ENCODE results near the gene DOK7.
A peak's percentile ranks its signal among the peaks of the same experiment; 100 is the strongest.

The DOK7 gene

GRCh38 chr4:3427706-3428446 lies 35.2 kb upstream of the DOK7 start:
- DNase-seq (ENCODE audit: low spot score): no peak

DNA sequence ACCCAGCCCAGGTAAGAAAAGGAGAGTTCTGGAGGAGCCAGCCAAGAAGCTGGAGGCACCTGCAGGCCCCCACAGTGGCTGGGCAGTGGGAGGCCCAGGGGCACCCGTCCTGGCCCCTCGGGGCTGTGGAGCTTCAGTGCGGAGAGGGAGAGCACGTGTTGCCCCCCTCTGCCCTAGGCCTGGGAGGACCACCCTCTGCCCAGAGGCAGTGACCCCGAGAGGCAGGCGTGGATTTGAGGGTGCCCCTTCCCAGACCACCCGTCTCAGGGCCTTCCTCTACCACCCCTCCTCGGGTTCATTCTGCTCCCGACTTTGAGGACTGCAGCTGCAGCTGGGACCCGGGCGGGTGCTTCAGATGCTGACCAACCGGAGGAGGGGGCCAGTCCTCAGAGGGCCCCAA lies 33.5 kb upstream of the DOK7 start:
- DNase-seq (ENCODE audit: low spot score): no peak

- DNase-seq (ENCODE audit: low spot score): no peak
Measured at GRCh38 chr4:3430524-3430923, 32.6 kb upstream of the DOK7 start.

DNA sequence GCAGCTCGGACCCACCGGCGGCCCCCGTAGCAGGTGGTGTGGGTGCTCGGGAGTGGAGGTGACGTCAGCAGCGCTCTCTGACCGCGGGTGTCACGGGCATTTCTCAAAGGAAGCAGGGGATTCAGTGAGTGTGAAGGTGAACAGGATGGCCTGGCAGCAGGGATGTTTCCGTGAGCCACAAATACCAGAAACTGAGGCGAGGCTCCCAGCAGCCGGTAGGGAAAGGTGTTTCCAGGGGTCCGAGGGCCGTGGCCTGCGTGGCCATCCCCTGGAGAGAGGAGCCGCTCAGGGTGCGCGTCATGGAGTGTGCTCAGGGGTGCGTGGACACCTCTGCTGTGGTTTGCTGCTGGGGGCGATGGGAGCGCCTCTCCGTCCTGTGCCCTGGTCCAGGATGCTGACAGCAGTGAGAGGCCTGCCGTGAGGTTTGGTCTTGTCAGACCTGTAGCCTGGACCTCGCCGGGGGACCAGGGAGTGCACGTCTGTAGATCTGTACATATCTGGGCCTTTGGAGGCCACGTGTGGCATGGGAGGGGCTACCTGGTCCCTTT lies 31.6 kb upstream of the DOK7 start:
- no peak for DNase-seq (ENCODE audit: low spot score)

DNA sequence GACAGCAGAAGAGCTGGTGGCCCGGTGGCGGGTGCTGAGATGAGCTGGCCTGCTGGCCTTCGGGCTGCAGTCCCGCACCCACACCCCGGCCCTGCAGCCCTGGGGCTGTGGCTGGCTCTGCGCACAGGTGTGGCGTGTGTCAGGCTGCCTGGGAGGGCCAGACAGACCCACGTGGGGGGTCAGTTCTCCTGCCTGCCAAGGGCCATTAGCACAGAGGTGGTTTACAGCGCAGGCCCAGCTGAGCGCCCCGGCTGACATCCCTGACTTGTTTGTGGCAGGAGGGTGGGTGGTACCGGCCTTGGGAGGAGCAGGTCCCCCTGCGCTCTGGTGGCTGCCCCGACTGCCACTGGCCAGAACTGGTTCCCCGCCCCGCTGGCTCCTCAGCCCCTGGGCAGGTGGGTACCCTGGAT lies 30.7 kb upstream of the DOK7 start:
- no peak for DNase-seq (ENCODE audit: low spot score)

- no peak for DNase-seq (ENCODE audit: low spot score)
Measured at GRCh38 chr4:3433138-3433869, 29.8 kb upstream of the DOK7 start.

DNA sequence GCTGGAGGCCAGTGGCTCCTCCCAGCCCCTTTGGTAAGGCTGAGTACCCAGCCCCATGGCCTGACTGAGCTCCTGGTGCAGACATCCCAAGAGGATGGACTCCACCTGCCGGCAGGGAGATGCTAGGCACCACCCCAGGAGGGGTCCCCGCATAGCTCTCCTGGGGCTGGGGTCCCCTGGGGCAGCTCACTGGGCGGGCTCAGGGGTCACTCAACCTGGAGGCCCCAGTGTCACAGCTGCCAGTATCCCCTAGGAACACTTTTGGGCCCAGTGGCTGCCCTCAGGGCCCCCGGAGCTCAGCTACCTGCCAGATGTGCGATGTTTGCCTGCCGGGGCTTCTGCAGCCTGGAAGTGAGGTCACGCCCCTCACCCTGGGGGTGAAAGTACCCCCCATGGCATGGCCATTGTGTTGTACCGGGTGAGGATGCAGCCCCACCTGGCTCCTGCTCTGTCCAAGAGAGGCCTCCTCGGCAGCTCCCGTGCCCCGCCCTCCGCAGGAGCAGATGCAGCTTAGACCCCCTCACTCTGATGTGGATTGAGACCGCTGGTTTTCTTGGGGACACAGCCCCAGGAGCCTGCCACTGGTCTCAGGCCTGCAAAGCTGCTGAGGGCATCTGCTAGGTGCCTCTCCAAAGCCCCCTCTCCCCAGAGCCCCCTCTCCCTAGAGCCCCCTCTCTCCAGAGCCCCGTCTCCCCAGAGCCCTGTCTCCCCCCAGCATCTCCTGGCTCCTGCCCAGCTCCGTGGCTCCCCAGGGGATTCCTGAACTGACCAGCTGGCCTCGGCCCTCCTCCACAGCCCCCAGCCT lies 28.0 kb upstream of the DOK7 start:
- no peak for DNase-seq (ENCODE audit: low spot score)

GRCh38 chr4:3435686-3435956 lies 27.5 kb upstream of the DOK7 start:
- no peak for DNase-seq (ENCODE audit: low spot score)

DNA sequence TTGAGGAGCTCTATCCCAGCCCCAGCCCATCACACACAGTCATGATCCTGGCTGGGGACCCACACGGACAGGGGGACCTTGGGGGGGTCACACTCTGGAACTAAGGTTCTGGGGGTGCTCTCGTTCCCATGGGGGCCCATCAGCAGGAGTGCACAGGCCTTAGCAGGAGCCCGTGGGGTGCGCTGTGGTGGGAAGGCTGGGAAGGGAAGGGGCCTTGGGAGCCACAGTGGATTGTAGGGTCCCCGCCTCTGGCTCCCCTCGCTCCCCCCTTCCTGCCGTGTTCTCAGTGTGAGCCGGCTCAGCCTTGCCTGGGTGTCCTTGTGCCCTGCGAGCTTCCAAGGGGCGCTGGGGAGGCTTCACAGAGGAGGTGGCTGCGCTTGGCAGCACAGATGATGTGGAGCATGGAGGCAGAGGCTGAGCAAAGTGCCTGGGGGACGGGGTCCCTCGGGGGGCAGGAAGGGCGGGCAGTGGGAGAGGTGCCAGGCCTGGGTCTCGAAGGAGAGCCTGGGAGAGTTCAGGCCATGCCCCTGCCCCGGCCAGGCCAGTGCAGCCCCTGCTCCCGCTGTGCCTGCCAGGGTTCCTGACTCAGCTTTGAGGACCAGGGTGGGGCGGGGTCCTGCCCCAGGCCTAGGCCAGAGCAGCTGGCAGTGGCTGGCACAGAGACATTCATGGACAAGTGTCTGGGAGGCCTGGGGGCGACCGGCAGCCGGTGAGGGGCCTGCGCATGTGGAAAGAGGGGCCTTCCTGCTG lies 26.9 kb upstream of the DOK7 start:
- no peak for DNase-seq (ENCODE audit: low spot score)

DNA sequence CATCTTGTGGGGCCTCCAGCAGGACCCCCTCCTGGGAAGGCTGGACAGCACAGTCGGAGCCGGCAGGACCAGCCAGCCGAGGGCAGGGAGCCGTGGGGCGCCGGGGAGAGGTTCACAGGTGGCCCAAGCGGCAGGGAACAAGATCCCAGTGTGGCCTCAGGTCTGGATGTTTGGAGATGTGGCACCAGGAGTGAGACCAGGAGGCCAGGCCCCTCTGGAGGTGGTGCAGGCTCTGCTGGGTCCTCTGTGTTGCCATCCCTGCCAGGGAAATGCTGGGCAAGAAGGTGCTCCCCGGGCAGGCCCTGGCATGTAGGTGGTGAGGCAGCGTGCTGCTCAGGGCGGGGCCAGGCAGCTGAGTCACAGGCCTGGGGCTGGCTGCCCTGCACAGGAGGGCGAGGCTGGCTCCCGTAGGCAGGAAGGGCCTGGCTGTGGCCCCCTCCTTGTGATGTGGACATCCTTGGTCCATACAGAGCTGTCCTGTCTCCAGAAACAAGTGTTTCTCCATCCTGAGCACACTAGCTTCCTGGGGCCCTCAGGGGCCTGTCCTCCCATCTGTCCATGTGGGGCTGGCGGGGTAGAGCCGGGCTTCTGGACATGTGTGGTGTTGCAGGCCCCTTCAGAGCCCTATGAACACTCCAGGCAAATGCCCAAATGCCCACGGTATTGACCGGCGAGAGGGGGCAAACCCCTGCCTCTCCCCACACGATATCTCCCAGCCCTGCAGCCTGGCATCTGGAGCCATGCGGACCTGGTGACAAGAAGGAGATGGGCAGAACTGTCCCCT lies 26.1 kb upstream of the DOK7 start:
- peak; percentile 90 for DNase-seq (ENCODE audit: low spot score)

- no peak for DNase-seq (ENCODE audit: low spot score)
Measured at GRCh38 chr4:3437582-3437936, 25.5 kb upstream of the DOK7 start.

DNA sequence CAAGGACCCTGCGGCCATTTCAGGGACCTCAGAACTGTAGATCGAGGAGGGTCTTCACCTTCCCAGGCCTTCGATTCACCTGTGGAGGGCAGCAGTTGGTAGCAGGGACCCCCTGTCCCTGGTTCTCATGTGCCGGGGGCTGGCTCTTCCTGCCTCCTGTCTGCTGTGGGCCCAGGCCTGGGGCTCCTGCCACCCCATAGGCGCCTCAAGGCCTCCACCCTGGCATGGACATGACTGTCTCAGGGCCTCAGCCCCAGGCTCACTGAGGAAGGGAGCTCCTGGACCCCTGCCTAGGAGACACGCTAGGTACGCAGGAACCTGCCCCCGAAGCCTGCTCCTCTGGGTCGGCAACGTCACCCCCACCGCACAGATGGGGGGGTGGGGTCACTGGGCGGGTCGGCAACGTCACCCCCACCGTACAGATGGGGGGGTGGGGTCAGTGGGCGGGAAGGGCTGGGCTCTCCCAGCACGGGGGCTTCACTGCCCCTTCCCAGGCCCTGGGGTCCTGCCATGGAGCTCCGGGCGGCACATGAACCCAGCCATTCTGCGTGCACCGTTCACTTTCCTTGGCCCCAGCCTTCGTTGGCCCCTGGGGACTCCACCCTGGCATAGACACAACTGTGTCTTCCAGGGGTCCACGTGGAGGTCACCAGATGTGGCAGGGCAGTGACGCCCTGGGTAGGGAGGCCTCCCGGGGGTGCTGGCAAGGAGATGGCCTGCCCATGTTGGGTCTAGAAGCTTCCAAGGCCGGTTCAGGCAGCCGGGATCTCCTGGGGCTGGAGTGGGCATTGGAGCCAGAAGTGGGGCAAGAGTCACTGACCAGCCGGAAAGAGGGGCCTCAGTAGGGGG lies 24.9 kb upstream of the DOK7 start:
- DNase-seq (ENCODE audit: low spot score): no peak

DNA sequence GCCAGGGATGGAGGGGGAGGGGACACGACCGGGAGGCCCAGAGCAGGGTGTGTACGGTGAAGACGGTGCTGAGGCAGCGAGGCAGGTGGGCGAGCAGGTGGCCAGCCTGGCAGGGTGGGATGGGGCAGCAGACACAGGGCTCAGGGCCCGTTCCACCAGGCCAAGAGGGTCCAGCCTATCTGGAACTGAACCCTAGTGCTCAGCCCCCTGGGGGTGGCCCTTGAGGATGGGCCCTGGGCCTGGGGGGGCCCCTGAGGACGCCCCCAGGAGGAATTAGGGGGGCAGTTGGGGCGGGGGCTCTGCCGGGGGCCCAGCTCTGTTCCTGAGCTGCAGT lies 24.3 kb upstream of the DOK7 start:
- no peak for DNase-seq (ENCODE audit: low spot score)

DNA sequence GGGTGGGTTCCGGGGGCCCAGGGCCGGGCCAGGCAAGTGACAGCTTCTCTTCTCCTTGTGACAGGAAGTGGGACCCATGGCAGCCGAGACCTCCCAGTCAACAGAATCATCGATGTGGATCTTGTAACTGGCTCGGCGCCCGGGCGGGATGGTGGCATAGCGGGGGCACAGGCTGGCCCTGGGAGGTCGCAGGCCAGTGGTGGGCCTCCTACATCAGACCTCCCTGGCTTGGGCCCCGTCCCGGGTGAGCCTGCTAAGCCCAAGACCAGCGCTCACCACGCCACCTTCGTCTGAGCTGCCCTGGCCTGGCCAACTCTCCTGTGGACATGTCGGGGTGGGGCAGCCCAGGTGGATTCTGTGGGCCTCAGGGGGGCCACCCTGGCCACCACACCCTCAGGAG lies 23.7 kb upstream of the DOK7 start:
- no peak for DNase-seq (ENCODE audit: low spot score)

GRCh38 chr4:3440011-3440410 lies 23.1 kb upstream of the DOK7 start:
- DNase-seq (ENCODE audit: low spot score): no peak

- peak; percentile 80 for DNase-seq (ENCODE audit: low spot score)
Measured at GRCh38 chr4:3440979-3441500, 22.1 kb upstream of the DOK7 start.

DNA sequence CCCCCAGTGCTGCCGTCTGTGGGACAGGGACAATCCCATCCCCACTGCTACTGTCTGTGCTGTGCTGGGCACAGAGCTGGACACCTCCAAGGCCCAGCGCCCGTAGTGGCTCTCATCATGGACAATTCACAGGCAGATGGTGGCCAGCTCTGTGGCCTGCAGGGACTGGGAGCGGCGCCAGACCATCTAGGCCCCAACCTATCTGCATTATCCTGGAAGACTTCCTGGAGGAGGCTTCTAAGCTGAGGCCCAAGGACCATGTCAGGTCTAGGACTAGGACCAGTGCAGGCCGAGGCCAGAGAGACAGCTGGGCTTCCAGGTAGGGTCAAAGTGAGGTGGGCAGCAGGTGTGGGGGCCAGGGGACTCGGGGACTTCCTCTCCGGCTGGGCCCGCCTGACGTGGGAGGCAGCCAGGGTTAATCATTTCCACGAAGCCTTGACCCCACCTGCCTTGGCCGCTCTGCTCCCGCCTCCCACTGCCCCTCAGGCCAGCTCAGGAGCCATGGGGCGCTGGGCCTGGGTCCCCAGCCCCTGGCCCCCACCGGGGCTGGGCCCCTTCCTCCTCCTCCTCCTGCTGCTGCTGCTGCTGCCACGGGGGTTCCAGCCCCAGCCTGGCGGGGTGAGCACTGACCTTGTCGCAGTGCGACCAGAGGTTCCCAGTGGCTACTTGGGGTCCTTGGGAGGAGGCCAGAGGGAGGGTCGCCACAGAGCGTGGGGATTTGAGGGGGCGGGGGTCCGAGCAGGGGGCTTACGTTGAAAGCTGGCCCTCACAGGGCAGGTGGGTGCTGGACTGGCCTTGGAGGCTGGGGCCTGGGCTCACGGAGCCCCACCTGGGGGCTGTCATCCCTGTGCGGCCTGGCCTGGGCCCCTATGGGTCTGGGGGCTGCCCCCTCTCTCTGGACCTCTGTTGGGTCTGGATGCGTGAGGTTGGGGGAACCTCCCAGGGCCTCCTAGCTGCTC lies 21.3 kb upstream of the DOK7 start, which contains the start of gene HGFAC:
TSS of gene HGFAC (plus strand) at position 468 of the 959 bp plus-strand sequence. CDS start at position 502, 34 bp downstream.
- no peak for DNase-seq (ENCODE audit: low spot score)

DNA sequence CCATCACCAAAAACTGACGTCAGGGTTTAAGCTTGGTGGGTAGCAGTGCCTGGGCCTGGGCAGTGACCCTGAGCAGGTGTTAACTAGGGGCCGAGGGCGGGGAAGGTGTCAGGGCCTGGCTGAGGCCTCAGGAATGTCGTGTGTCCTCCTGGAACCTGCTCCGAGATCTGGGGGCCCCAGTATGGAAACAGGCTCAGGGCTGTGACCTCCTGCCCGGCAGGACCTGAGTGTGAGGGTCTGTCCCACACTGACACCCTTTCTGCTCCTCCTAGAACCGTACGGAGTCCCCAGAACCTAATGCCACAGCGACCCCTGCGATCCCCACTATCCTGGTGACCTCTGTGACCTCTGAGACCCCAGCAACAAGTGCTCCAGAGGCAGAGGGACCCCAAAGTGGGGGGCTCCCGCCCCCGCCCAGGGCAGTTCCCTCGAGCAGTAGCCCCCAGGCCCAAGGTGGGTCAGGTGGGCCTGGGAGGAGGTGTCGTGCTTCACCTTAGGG lies 20.6 kb upstream of the DOK7 start:
- no peak for DNase-seq (ENCODE audit: low spot score)
